Adrenal gland (tissue), 12 donors: Measurements from ENCODE around the gene KCNQ4. TPM values are rescaled to one million over a fixed set of nuclear protein-coding genes. Genes with fewer than 3 reads are reported as not detected.

Experiments used
- DNase-seq, 7 donors: peaks; one replicate each; pipeline ENCODE4 v3.0.0-alpha.2; 2019 to 2020
- H3K27ac ChIP-seq, 5 donors: fragments of 200-600 bp; sonication (generic) in 4 of 5; 1 replicate in 3 of 5; 2 replicates in 2 of 5; pipeline versions ENCODE4 v1.5.1 to v1.8.0; 2016 to 2020; ENCODE audit warnings: mild to moderate bottlenecking in 1 of 5
- H3K27me3 ChIP-seq: fragments of 200-600 bp; 2 replicates; pipeline ENCODE4 v1.8.0; 2021
- H3K36me3 ChIP-seq, 2 donors: fragments of 200-600 bp; replicated peaks in 1 of 2; 1 replicate in 1 of 2; 2 replicates in 1 of 2; pipeline versions ENCODE4 v1.5.1 to v1.8.0; 2018 to 2022
- H3K4me1 ChIP-seq, 2 donors: fragments of 200-600 bp; replicated peaks in 1 of 2; 1 replicate in 1 of 2; 2 replicates in 1 of 2; pipeline versions ENCODE4 v1.5.1 to v1.8.0; 2018 to 2021
- H3K4me3 ChIP-seq, 4 donors: fragments of 200-600 bp; sonication (generic) in 3 of 4; one replicate each; pipeline ENCODE4 v1.5.1; 2016 to 2018
- H3K9me3 ChIP-seq, 3 donors: fragments of 200-600 bp; sonication (generic) in 1 of 3; replicated peaks in 1 of 3; 1 replicate in 2 of 3; 2 replicates in 1 of 3; pipeline versions ENCODE4 v1.5.1 to v1.8.0; 2016 to 2021
- POLR2A ChIP-seq, 2 donors: fragments of 450-650 bp; IDR thresholded peaks; one replicate each; pipeline ENCODE4 v1.6.1; 2017; ENCODE audit warnings: antibody characterized with exemption in 2 of 2, mild to moderate bottlenecking in 2 of 2, moderate library complexity in 1 of 2
- WGBS, 4 donors: extraction: QIAGEN DNeasy Blood & Tissue Kit in 2 of 4; methylation state at CpG; one replicate each; pipeline versions ENCODE4 v1.1.5 to v1.1.7; 2013 to 2017; 5-methylcytosine and 5-hydroxymethylcytosine counted together
- intact Hi-C, 2 donors: fragments of 100-400 bp; cut with DNase I; formaldehyde crosslinking; loops; one replicate each; pipeline versions ENCODE4 v1.14.1 to v1.15.0; 2022 to 2023
- polyA plus RNA-seq, 3 donors: library from polyadenylated mRNA; stranded (reverse); fragments of 200-250 nt in 2 of 3; fragments of 350-450 nt in 1 of 3; fragmentation: Illumina TruSeq in 1 of 3; extraction: RNeasy Lipid Tissue Mini Kit (QIAGEN cat#74804) in 1 of 3; gene quantifications; one replicate each; pipeline ENCODE4 v1.2.3, GENCODE V29; 2013 to 2014
- total RNA-seq, 9 donors: library from RNA; depleted of rRNA in 4 of 9; stranded (reverse); fragments of >200 nt in 4 of 9; fragments of 120-200 nt in 1 of 9; fragmentation: NEBNext Ultra II Directional in 1 of 9; extraction: Animal tissue kit (Norgen Biotek cat#: 25700) in 1 of 9; gene quantifications; one replicate each; pipeline versions ENCODE4 v1.1.0 to v1.2.4, GENCODE V29; 2013 to 2023
- TF ChIP-seq, protein P1 (sequence below), 6 experiments: fragments of 450-650 bp in 4 of 6; fragments of 200-600 bp in 2 of 6; sonication (generic) in 1 of 6; IDR thresholded peaks; 1 replicate in 5 of 6; 2 replicates in 1 of 6; pipeline versions ENCODE4 v1.5.1 to v1.8.0; 2016 to 2021; ENCODE audit warnings: antibody characterized with exemption in 6 of 6, mild to moderate bottlenecking in 2 of 6, moderate library complexity in 1 of 6
- donor health status: healthy with polysubstance abuse.
- donor health status: Bipolar disorder and iron deficiency.
- donor health status: DM: yes; HTN: yes; CAD: no.
- donor health status: DM: no; HTN: no; CAD: no.
- donor health status: DM: no; HTN: no; CAD: no.
- donor health status: DM: yes; HTN: yes; CAD: no.

Gene KCNQ4
- total and polyA plus RNA-seq, 12 donors: 0.06 to 1.0 (median 0.29) TPM; not detected in 2

DNA sequence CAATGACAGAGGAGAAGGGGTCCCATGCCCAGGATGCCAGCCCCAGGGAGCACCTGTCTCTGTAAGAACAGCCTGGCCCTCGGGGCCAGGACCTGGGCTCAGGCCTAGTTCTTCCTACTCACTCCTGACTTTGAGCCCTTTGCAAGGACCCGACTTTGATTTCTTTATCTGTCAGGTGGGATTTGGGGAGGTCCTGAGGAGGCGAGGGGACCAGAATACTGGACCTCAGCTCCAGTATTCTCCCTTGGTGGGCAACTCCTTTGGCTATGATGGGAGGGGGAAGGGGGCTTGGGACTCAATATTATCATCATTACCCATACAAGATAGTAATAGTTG, 18.1 kb downstream of the KCNQ4 start:
- WGBS, 4 donors: 50 to 74% (median 63%) methylated on average over 2 to 3 of the region's 3 CpGs
- Histone ChIP-seq H3K4me3 (peak overlapping the region in 1 of 4 donors; percentile 58), H3K27me3 (no peaks in the 10 kb centered on the region), H3K36me3 (no peaks in the 10 kb centered on the region), H3K27ac (peak overlapping the region in 4 of 5 donors; percentile 42 to 78 (median 58)), H3K4me1 (peaks cover 7 to 25% of the 10 kb centered on the region in 2 donors), H3K9me3 (no peaks in the 10 kb centered on the region)
- no peak for DNase-seq
- TF ChIP-seq, protein P1, sequence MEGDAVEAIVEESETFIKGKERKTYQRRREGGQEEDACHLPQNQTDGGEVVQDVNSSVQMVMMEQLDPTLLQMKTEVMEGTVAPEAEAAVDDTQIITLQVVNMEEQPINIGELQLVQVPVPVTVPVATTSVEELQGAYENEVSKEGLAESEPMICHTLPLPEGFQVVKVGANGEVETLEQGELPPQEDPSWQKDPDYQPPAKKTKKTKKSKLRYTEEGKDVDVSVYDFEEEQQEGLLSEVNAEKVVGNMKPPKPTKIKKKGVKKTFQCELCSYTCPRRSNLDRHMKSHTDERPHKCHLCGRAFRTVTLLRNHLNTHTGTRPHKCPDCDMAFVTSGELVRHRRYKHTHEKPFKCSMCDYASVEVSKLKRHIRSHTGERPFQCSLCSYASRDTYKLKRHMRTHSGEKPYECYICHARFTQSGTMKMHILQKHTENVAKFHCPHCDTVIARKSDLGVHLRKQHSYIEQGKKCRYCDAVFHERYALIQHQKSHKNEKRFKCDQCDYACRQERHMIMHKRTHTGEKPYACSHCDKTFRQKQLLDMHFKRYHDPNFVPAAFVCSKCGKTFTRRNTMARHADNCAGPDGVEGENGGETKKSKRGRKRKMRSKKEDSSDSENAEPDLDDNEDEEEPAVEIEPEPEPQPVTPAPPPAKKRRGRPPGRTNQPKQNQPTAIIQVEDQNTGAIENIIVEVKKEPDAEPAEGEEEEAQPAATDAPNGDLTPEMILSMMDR (IDR thresholded peaks at IDR 0.05): no peak
- no peak for TF ChIP-seq POLR2A (IDR thresholded peaks at IDR 0.05)
- intact Hi-C loops: no loop called here

- TF ChIP-seq POLR2A (IDR thresholded peaks at IDR 0.05): no peak
- TF ChIP-seq, protein P1 (IDR thresholded peaks at IDR 0.05): no peak
- intact Hi-C loops: no loop called here
- Histone ChIP-seq H3K36me3 (no peaks in the 10 kb centered on the region), H3K4me1 (peaks cover 7 to 20% of the 10 kb centered on the region in 2 donors), H3K27ac (peak overlapping the region in 4 of 5 donors; percentile 42 to 78 (median 58)), H3K4me3 (peak overlapping the region in 2 of 4 donors; percentile 4 to 58), H3K9me3 (no peaks in the 10 kb centered on the region), H3K27me3 (no peaks in the 10 kb centered on the region)
- DNase-seq: peak; percentile 87 to 94 (median 88)
- WGBS, 4 donors: 3 to 19% (median 11%) methylated on average over 3 to 56 of the region's 56 CpGs
These were observed 18.6 kb downstream of the KCNQ4 start for GRCh38 chr1:40802078-40802741.

DNA sequence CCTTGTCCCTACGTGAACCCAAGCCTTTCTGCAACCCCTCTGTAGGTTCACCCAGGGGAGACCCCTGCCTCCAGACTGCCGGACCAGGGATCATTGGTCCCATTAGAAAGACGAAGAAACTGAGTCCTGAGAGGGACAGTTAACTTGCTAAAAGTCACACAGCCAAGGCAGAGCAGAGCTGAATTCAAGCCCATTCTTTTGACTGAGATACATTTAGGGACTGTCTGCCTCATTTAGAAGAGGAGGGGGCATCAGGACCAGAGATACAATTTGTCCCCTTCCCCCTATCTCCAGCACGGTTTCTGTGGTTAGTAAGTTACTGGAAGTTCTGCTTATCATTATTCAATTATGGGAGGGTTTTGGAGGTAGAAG, 19.1 kb downstream of the KCNQ4 start:
- peaks cover 7 to 18% of the 10 kb centered on the region in 2 donors for H3K4me1 ChIP-seq
- WGBS, 4 donors: 14 to 47% (median 32%) methylated on average over 3 to 4 of the region's 4 CpGs
- H3K27ac ChIP-seq: peak overlapping the region in 3 of 5 donors; percentile 45 to 78 (median 70)
- H3K9me3 ChIP-seq: no peaks in the 10 kb centered on the region
- no peaks in the 10 kb centered on the region for H3K36me3 ChIP-seq
- intact Hi-C loops: no loop called here
- H3K27me3 ChIP-seq: no peaks in the 10 kb centered on the region
- H3K4me3 ChIP-seq: peak overlapping the region in 1 of 4 donors; percentile 58
- TF ChIP-seq, protein P1 (IDR thresholded peaks at IDR 0.05): no peak
- TF ChIP-seq POLR2A (IDR thresholded peaks at IDR 0.05): no peak
- no peak for DNase-seq

- no peak for DNase-seq
- intact Hi-C loops: no loop called here
- TF ChIP-seq POLR2A (IDR thresholded peaks at IDR 0.05): no peak
- TF ChIP-seq, protein P1 (IDR thresholded peaks at IDR 0.05): no peak
- Histone ChIP-seq H3K9me3 (no peaks in the 10 kb centered on the region), H3K4me3 (no peak overlapping the region), H3K27me3 (no peaks in the 10 kb centered on the region), H3K4me1 (peaks cover 7 to 18% of the 10 kb centered on the region in 2 donors), H3K36me3 (no peaks in the 10 kb centered on the region), H3K27ac (peak overlapping the region in 1 of 5 donors; percentile 78)
- 88 to 98% (median 91%) methylated on average over 3 of the region's 3 CpGs; no CpG with 5 or more reads in 1 of the 4 donors for WGBS, 4 donors
These were observed 19.9 kb downstream of the KCNQ4 start for GRCh38 chr1:40803447-40803846.
